Measurements from ENCODE around the gene RAB40A.

RAB40A gene, protein sequence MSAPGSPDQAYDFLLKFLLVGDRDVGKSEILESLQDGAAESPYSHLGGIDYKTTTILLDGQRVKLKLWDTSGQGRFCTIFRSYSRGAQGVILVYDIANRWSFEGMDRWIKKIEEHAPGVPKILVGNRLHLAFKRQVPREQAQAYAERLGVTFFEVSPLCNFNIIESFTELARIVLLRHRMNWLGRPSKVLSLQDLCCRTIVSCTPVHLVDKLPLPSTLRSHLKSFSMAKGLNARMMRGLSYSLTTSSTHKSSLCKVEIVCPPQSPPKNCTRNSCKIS

DNA sequence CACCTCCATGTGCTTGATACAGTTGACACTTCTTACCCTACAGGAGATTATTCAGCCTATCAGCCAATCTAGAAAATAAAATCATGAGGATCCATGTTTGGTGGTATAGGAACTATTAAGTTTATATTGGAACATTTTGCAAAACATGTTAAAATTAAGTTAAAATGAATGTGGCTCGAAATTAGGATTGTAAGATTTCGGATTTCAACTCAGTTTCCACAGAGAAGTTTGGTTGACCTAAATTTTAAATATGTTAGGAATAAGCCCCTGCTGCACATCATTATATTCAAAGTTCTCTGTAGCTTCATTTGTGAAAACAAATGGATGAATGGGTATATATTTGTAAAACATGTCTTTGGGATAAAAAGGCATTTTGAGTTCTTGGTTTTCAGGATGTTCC, at the start of gene RAB40A:
TSS of gene RAB40A (minus strand) at position 101 of the 400 bp plus-strand sequence. CDS start 18,733 bp downstream, outside the sequence.
- DNase-seq (ENCODE audit: low spot score) = no peak

DNA sequence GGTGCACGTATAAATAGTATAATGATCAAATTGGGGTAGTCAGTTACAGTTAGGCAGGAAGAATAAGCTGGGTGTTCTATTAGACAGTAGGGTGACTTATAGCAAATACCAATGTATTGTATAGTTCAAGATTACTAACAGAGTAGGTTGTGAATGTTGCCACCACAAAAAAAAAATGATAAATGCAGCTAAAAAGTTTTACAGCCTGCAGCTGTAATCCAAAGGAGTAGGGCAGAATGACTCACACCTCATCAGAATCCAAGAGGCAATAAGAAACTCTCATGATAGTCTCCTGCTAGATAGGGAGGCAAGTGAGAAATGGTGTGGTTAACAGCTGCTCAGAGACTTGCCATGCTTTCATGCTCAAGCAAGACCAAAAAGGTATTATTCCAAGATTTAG, 46.5 kb upstream of the RAB40A start:
- DNase-seq (ENCODE audit: low spot score) = no peak

DNA sequence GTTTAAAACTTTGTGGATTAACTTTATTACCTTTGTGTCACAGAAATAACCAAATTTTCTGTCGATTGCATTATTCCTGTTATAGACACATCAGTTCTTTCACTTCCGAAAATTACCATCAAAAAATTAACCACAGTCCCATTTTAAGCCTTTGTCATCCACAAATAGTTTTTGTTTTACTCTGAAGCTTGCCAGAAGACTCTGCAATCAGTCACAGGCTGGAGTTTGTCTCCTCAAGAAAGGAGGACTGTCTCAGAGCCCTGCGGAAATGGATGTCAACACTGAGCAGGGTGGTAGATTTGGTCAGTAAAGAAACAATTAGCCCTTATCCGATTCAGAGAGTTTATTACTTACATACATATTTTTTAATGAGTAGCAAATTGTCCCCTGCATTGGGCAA, 45.9 kb upstream of the RAB40A start:
- DNase-seq (ENCODE audit: low spot score) = no peak

DNA sequence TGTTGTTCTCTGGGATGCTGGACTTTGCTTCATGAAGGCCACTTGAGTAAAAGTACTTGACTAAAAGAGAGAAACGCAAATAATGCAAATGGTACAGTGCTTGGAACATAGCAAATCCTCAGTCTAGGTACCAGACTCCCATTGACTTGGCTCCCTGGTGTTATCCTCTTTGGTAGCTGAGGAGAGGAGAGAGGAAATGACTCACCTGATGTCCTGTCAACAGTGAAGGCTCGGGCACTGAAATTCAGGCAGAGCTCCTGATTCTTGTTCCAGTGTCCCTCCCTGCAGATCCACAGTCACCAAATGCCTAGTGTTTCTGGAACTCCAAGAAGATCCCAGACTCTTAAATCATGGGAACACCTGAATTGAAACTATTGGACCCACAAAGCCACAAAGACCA, 43.5 kb upstream of the RAB40A start:
- no peak for DNase-seq (ENCODE audit: low spot score)

DNA sequence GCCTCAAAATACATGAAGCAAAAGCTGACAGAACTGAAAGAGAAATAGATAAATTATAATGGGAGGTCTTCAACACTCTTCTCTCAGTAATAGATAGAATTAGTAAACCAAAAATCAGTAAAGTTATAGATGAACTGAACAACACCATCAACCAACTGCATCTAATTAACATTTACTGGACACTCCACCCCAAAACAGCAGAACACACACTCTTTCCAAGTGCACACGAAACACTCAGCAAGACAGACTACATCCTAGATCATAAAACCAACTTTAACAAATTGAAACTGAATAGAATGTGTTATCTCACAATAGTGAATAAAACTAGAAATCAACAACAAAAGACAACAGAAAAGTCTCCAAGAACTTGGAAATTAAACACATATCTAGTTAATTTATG, 41.0 kb upstream of the RAB40A start:
- DNase-seq (ENCODE audit: low spot score) = no peak

DNA sequence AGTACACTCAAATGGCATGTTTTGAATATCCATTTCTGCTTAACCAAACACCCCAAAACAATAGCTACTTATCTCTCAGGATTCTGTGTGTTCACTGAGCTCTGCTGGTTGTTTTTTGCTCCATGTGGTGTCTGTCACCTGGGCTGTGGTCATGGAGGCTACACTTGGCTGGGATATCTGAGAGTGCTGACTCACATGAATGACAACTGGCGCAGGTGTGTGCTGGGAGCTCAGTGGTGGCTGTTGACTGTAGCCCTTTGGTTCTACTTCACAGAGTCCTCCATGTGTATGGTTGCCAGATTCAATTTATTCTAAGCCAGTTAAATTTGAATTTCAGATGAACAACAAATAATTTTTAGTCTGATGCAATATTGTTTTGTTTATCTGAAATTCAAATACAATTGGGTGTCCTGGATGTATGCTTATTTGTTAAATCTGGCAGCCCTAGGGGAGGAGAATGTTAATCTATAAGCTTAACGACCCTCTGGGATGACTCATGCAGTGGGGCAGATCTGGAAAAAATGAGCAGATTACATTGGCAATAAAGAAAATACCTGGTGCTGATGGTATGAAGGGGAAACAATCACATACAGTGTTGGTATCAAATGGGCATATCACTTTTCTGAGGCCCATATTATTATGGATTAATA, 37.8 kb upstream of the RAB40A start:
- no peak for DNase-seq (ENCODE audit: low spot score)

DNA sequence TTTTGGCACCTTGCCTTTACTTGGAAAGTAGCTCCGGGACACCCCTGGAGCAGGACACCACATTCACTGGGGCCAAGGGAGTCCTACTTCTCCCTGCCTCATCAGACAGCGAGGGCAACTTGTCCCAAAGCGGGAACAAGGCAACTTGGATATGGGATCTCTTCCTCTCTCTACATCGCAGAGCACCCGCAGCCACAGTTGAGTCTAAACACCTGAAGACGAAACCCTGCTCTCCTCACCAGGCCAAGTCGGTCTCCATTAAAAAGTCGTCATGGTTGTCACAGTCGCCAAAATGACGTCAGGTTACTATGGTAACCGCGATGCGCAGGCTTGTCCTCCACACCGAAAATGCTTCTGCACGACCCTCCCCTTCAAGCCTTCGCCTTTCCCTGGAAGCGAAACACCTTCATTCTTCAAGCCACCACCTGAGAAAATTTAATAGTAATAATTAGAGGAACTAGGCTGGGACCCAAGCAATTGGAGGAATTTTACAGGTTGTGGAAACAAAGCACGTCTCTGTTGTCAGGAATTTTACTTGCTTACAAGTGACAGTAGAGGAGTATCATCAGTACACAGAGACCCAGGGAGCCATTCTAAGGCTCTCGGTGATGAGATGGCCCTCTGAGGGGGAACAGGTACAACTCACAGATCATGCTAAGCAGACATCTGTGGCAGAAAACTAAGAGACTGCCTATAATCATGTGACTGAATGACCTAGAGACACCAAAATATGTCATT, 35.6 kb upstream of the RAB40A start:
- DNase-seq (ENCODE audit: low spot score) = peak; percentile 57

DNA sequence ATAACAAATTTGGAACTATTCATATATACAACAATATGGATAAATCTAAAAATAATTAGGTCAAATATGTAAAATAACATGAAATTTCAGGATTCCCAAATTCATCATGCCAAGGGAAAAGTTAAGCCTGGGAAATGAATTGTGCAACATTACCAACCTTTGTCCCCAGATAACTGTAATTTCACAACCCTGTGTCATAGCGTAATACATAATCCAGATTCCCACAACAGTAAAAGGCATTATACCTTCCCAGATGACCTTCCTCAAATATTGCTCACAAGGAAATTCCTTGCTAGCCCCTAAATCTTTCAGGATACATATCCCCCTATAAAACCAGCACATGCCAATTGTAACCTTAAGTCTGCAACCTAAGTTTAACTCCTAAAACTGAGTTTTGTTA, 32.9 kb upstream of the RAB40A start:
- no peak for DNase-seq (ENCODE audit: low spot score)

DNA sequence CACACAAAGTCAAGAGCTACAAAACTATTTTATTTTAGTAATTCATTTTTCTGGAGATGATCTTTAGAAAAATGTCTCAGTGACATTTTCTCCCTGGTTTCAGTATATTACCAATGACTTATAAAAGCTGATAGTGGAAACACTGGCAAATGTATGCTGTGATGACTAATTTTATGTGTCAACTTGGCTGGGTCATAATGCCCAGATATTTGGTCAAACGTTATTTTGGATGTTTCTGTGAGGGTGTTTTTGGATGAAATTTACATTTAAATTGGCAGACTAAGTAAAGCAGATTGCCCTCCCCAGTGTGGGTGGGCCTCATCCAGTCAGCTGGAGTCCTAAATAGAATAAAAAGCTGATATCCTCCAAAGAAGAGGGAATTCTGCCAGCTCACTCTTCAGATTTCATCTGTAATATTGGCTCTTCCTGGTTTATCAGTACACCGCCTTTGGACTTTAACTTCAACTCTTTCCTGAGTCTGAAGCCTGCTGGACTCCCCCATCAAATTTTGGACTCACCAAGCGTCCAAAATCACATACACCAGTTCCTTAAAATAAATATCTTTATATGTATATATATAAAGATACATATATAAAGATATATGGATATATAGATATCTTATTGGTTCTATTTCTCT, 31.2 kb upstream of the RAB40A start:
- DNase-seq (ENCODE audit: low spot score) = no peak

DNA sequence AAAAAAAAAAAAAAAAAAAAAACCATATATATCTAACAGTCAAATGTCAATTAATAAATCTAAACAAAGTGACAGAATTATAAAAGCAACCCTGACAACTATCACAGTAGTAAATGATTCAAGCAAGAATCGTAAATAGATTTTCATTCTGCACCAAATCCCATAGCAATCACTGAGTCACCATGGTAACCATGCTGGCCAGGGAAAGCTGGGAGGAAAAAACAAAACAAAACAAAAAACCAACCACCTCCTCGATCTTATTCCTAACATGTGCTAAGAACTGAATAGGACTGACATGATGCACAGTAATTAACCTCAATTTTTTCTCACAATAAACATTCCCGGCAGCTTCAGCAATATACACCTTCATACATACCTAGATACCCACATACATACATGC, 30.6 kb upstream of the RAB40A start:
- DNase-seq (ENCODE audit: low spot score) = no peak

DNA sequence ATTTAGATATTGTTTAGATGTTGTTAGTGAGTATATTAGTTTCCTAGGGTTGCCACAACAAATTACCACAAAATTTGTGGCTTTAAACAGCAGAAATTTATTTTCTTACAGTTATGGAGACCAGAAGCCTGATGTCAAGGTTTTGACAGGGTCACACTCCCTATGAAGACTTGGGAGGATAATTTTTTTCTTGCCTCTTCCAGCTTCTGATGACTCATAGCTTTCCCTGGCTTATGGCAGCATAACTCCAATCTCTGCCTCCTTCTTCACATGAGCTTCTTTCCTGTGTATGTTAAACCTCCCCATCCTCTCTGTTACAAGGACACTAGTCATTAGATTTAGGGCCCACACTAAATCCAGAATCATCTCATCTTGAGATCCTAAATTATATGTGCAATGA, 20.9 kb upstream of the RAB40A start:
- no peak for DNase-seq (ENCODE audit: low spot score)

DNA sequence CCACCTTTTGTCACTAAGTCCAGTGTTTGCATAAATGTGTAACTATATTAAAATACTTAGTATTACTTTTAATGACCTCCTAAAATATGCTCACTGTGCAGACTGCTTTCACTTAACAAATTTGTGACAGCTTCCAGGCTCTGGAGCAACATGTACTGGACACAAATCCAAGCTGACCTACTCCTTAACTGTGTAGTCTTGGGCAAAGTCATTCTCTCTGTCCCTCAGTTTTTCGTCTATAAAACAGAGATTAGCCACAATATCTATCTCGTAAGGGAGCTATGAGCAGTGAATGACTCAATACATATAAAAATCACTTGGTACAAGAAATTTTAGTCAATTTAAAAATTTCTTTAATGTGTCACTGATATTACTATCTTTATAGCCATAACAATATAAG, 20.4 kb upstream of the RAB40A start:
- DNase-seq (ENCODE audit: low spot score) = no peak

DNA sequence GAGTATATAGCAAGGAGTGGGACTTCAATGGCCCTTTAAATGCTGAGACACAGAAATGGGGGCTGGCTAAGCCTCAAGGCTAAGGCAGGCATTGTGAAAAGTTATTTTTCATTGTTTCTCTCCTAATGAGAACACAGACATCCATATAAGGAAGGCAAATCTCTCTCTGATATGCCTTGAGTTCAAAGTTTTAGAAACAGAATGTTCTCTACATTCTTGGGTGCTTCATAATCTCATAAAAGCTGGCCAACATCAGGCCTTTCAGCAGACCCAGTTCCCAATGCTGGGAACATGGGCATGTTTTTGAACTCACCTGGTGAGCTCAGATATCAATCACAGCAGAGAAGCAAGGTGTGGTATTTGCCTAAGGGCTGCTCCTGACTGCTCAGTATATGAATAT, 19.4 kb upstream of the RAB40A start:
- no peak for DNase-seq (ENCODE audit: low spot score)

DNA sequence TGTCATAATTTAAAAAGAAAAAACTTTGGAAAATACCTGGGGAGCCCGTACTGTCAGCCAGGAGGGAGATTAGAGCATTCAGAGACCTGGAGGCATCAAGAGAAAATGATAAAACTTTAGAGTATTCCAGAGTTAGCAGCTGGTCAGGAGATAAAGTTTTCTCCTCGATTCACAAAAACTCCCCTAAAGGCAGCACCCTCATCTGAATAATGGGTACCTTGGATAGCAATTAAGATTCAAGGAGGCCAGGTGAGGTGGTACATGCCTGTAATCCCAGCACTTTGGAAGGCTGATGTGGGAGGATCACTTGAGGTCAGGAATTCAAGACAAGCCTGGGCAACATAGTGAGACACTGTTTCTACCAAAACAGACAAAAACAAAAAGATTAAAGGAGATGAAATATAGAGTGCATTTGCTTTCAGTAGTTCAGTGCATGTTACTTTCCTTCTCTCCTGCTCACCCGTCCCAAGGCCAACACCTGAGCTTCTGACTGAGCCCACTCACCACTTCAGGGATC, 18.6 kb upstream of the RAB40A start:
- no peak for DNase-seq (ENCODE audit: low spot score)

DNA sequence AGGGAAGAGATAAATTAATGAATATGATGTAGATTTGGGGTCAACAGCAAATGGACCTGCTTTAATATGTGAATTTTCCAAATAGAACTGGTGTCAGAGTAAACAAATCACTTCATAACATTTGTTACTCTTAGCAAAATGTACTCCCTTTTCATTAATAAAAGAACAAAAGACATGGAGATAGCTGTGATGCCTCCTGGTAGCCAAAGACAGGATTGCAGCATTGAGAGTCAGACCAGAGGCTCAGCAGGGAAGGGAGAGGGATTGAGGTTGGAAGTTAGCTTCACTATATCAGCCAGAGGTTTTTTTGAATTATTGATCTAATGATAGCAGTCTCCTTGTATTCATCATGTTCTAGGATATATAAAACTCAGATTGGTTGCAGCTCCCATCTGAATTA, 17.4 kb upstream of the RAB40A start:
- DNase-seq (ENCODE audit: low spot score) = no peak

DNA sequence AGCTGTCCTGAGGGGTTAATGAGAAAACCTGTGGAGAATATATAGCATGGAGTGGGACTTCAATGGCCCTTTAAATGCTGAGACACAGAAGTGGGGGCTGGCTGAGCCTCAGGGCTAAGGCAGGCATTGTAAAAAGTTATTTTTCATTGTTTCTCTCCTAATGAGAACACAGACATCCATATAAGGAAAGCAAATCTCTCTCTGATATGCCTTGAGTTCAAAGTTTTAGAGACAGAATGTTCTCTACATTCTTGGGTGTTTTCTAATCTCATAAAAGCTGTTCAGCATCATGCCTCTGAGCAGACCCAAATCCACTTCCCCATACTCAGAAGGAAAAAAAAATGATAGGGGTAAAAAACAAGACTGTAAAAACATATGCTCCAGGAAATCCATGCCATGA, 16.8 kb upstream of the RAB40A start:
- DNase-seq (ENCODE audit: low spot score) = no peak

DNA sequence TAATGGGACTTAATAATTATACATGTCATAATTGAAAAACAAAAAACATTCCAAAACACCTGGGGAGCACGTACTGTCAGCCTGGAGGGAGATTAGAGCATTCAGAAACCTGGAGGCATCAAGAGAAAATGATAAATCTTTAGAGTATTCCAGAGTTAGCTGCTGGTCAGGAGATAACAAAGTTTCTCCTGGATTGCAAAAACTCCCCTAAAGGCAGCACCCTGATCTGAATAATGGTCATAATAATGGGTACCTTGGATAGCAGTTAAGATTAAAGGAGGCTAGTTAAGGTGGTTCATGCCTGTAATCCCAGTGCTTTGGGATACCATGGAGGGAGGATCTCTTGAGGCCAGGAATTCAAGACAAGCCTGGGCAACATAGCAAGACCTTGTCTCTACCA, 15.9 kb upstream of the RAB40A start:
- no peak for DNase-seq (ENCODE audit: low spot score)

DNA sequence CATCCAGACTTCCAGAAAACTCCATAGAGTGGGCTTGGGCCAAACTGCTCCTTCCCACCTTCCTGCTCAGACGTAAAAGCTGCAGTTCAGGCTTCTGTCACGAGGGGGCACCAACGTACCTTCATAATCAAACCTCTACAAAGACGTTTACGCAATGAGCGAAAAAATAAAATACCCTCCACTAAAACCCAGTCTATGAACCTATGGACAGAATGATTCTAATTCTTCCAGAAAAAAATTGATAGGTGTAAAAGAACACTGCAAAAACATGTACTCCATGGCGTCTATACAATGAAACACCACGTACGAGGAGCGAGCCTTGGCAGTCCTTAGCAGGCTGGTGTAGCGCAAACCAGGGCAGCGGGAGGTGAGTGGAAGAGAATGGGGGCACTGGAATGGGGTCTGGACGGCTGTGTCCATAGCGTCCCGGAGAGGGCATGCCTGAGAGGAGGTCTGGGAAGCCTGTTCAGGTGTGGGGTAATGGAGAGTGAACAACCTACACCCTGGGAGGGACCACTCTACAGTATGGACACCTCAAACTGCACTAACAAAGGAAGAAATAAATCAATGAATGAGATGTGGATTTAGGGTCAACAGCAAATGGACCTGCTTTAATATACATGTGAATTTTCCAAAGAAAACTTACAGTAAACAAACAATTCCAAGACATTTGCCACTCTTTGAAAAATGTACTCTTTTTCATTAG, 14.4 kb upstream of the RAB40A start:
- DNase-seq (ENCODE audit: low spot score) = peak; percentile 60

DNA sequence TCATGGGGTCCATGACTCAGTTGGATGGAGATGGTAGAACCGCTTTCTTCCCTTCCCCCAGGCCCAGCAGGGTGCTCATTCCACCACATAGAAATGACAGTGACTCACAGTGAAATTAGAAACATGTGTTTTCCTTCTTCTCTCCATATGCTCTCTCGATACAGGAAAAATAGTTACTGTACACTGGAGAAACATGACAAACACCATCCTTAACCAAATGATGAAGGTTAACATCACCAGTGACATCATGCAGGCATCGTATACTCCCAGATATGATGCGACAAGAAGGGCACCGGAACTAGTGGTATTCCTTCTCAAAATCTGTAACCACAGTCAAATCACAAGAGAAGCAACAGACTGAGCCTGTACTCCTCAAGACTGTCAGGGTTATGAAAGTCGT, 11.7 kb upstream of the RAB40A start:
- DNase-seq (ENCODE audit: low spot score) = no peak

DNA sequence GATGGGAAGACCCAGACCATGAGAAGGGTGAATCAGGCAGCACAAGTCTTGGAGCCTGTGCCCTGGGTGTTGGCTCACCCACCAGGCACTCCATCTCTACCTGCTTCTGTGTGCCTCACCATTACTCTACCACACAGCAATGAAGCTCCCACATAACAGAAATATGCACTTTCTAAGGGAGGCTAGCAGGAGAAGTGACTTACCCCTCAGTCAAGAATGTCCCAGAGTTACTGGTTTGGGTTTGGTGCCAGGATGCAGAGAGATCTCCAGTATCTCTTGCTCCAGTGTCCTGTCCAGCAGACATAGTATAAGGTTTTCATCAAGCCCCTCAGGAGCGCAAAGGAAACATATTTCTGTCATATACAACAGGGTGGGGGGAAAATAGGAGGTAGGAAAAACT, 11.3 kb upstream of the RAB40A start:
- DNase-seq (ENCODE audit: low spot score) = no peak

DNA sequence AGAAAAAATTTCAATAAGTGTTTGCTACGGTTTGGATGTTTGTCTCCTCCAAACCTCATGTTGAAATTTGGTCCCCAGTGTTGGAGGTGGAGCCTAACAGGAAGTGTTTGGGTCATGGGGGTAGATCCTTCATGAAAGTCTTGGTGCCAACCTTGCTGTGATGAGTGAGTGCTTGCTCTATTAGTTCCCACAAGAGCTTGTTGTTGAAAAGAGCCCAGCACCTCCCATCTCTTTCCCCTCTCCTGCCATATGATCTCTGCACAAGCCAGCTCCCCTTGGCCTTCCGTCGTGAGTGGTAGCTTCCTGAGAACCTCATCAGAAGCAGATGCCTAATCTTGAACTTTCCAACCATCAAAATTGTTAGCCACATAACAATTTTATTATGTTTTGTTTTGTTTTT, 10.3 kb upstream of the RAB40A start:
- no peak for DNase-seq (ENCODE audit: low spot score)

DNA sequence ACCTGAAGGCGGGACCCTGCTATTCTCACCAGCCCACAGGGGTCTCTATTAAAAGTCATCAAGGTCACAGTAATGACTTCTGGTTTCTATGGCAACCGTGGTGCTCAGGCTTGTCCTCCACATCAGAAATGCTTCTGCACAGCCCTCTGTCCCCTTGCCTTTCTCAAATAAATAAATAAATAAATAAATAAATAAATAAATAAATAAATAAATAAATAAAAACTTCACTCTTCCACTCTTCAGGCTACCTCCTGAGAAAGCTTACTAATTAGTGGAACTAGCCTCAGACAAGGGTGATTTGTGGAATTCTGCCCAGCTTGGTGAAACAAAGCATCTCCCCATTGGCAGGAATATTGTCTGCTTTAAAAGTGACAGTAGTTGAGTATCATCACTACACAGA, 5.5 kb upstream of the RAB40A start:
- DNase-seq (ENCODE audit: low spot score) = no peak
